ENCODE data around the gene ZNF417.

DNA sequence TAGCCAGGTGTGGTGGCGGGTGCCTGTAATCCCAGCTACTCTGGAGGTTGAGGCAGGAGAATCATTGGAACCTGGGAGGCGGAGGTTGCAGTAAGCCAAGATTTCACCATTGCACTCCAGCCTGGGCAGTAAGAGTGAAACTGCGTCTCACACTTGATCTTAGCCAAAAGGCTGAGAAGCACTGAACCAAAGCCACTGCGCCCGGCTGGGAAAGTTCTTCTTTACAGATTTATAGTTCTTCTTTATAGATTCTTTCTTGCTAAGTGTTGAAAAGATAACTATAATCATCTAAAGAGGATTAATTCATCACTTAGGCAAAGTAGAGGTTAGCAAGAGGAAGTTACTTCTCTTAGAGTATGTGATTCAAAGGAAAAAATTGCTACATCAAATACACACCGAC is 11.1 kb downstream of the ZNF417 start:
- TF ChIP-seq, protein P1, sequence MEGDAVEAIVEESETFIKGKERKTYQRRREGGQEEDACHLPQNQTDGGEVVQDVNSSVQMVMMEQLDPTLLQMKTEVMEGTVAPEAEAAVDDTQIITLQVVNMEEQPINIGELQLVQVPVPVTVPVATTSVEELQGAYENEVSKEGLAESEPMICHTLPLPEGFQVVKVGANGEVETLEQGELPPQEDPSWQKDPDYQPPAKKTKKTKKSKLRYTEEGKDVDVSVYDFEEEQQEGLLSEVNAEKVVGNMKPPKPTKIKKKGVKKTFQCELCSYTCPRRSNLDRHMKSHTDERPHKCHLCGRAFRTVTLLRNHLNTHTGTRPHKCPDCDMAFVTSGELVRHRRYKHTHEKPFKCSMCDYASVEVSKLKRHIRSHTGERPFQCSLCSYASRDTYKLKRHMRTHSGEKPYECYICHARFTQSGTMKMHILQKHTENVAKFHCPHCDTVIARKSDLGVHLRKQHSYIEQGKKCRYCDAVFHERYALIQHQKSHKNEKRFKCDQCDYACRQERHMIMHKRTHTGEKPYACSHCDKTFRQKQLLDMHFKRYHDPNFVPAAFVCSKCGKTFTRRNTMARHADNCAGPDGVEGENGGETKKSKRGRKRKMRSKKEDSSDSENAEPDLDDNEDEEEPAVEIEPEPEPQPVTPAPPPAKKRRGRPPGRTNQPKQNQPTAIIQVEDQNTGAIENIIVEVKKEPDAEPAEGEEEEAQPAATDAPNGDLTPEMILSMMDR (conservative IDR thresholded peaks at IDR 0.05 in 1 of 2, IDR thresholded peaks at IDR 0.05 in 1 of 2; ENCODE audit: low read depth in 1 of 2, low read length in 2 of 2), result no peak
- TF ChIP-seq EZH2 (IDR thresholded peaks at IDR 0.05; ENCODE audit: low read length, missing control alignments), result no peak

Data from fibroblast of lung (primary cell).